Activated CD4-positive, alpha-beta T cell treated with anti-CD3 and anti-CD28 coated beads for 24 hours (primary cell): ENCODE measurements around the gene KANSL1.
"Not testable (repeated sequence)": the region's sequence is repeated elsewhere in the genome, so short reads cannot be mapped to it uniquely, and the experiment has no call there.

Experiments
- DNase-seq, 2 donors: peaks; one replicate each; pipeline ENCODE4 v3.0.0-alpha.2; 2020; ENCODE audit warnings: low read depth in 2 of 2

Gene KANSL1

GRCh38 chr17:46110219-46110618 is 83.0 kb downstream of the KANSL1 start:
- DNase-seq = no peak

- DNase-seq = no peak
Measured at GRCh38 chr17:46109603-46110189, 83.5 kb downstream of the KANSL1 start.

- DNase-seq = no peak
Measured at GRCh38 chr17:46108550-46109110, 84.6 kb downstream of the KANSL1 start.

- DNase-seq = no peak
Measured at GRCh38 chr17:46108120-46108519, 85.1 kb downstream of the KANSL1 start.

GRCh38 chr17:46106966-46107644 is 86.1 kb downstream of the KANSL1 start:
- no peak for DNase-seq

GRCh38 chr17:46102806-46103205 is 90.4 kb downstream of the KANSL1 start:
- DNase-seq = not testable (repeated sequence)

GRCh38 chr17:46101785-46102617 is 91.2 kb downstream of the KANSL1 start:
- DNase-seq = not testable (repeated sequence)

- DNase-seq = no peak
Measured at GRCh38 chr17:46100590-46100989, 92.6 kb downstream of the KANSL1 start.

- DNase-seq = no peak
Measured at GRCh38 chr17:46099865-46100264, 93.4 kb downstream of the KANSL1 start.

- no peak for DNase-seq
Measured at GRCh38 chr17:46097497-46097896, 95.7 kb downstream of the KANSL1 start.

- no peak for DNase-seq
Measured at GRCh38 chr17:46092991-46093390, 100.2 kb downstream of the KANSL1 start.

GRCh38 chr17:46090871-46091270 is 102.4 kb downstream of the KANSL1 start:
- no peak for DNase-seq

- no peak for DNase-seq
Measured at GRCh38 chr17:46089389-46089965, 103.8 kb downstream of the KANSL1 start.

GRCh38 chr17:46088595-46088994 is 104.6 kb downstream of the KANSL1 start:
- no peak for DNase-seq

GRCh38 chr17:46087871-46088270 is 105.4 kb downstream of the KANSL1 start:
- DNase-seq = not testable (repeated sequence)

- DNase-seq = no peak
Measured at GRCh38 chr17:46086821-46087220, 106.4 kb downstream of the KANSL1 start.

GRCh38 chr17:46085522-46085921 is 107.7 kb downstream of the KANSL1 start:
- no peak for DNase-seq

GRCh38 chr17:46082257-46082656 is 111.0 kb downstream of the KANSL1 start:
- DNase-seq = no peak

GRCh38 chr17:46081018-46081320 is 112.3 kb downstream of the KANSL1 start:
- no peak for DNase-seq

GRCh38 chr17:46080118-46081017 is 112.9 kb downstream of the KANSL1 start:
- no peak for DNase-seq

- no peak for DNase-seq
Measured at GRCh38 chr17:46078675-46079074, 114.6 kb downstream of the KANSL1 start.
